A549 (cell line): Measurements from ENCODE around the gene TMPRSS11E.

ENCODE experiments used
- CHD2 ChIP-seq: fragments of 150-350 bp; IDR thresholded peaks from 2 replicates; pipeline ENCODE4 v1.6.1; 2014; ENCODE audit warnings: low read length; ENCODE audit not compliant: partially characterized antibody
- CHD4 ChIP-seq: fragments of 200-600 bp; sonication (generic); IDR thresholded peaks from 2 replicates; pipeline ENCODE4 v1.6.1; 2016; ENCODE audit warnings: antibody characterized with exemption, mild to moderate bottlenecking, borderline replicate concordance
- ESRRA ChIP-seq: fragments of 150-350 bp; IDR thresholded peaks from 2 replicates; pipeline ENCODE4 v1.6.1; 2014; ENCODE audit warnings: mild to moderate bottlenecking, low read length, borderline replicate concordance
- JUN ChIP-seq, 2 experiments: fragments of >200 bp; sonication (Bioruptor Twin); formaldehyde crosslinking; IDR thresholded peaks; 2 replicates in 1 of 2; 3 replicates in 1 of 2; pipeline ENCODE4 v1.6.1; 2016 to 2017
- KDM1A ChIP-seq: fragments of 200-600 bp; sonication (generic); IDR thresholded peaks from 2 replicates; pipeline ENCODE4 v1.6.1; 2016; ENCODE audit warnings: low read depth, mild to moderate bottlenecking
- MAFK ChIP-seq: fragments of 450-650 bp; IDR thresholded peaks from 2 replicates; pipeline ENCODE4 v1.6.1; 2014; ENCODE audit not compliant: partially characterized antibody
- TF ChIP-seq, protein P1 (sequence below): fragments of >200 bp; sonication (Bioruptor Twin); formaldehyde crosslinking; IDR thresholded peaks from 3 replicates; pipeline ENCODE4 v1.5.1; 2016
- TF ChIP-seq, protein P2 (sequence below): fragments of 450-650 bp; IDR thresholded peaks from 2 replicates; pipeline ENCODE4 v1.6.1; 2014; ENCODE audit warnings: antibody characterized with exemption
- TF ChIP-seq, protein P3 (sequence below): fragments of 200-600 bp; sonication (generic); IDR thresholded peaks from 2 replicates; pipeline ENCODE4 v1.6.1; 2016; ENCODE audit warnings: antibody characterized with exemption, mild to moderate bottlenecking, moderate library complexity

DNA sequence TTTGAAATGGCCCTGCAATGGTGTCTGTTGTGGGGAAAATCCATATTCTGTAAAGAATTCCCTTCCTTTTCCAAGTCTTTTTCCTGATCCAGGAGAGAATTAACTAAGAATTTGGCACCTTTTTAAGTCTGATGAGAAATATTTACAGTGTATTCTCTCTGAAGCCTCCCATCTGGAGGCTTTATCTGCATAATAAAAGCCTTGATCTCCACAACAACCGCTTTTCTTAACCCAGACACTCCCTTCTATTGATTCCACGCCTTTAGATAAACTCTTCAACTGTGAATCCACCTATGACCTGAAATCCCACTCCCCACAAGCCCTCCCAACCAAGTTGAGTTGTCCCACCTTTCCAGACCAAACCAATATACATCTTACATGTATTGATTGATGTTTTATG lies 43.1 kb upstream of the TMPRSS11E start:
- TF ChIP-seq, protein P1, sequence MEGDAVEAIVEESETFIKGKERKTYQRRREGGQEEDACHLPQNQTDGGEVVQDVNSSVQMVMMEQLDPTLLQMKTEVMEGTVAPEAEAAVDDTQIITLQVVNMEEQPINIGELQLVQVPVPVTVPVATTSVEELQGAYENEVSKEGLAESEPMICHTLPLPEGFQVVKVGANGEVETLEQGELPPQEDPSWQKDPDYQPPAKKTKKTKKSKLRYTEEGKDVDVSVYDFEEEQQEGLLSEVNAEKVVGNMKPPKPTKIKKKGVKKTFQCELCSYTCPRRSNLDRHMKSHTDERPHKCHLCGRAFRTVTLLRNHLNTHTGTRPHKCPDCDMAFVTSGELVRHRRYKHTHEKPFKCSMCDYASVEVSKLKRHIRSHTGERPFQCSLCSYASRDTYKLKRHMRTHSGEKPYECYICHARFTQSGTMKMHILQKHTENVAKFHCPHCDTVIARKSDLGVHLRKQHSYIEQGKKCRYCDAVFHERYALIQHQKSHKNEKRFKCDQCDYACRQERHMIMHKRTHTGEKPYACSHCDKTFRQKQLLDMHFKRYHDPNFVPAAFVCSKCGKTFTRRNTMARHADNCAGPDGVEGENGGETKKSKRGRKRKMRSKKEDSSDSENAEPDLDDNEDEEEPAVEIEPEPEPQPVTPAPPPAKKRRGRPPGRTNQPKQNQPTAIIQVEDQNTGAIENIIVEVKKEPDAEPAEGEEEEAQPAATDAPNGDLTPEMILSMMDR: no peak
- TF ChIP-seq, protein P2, sequence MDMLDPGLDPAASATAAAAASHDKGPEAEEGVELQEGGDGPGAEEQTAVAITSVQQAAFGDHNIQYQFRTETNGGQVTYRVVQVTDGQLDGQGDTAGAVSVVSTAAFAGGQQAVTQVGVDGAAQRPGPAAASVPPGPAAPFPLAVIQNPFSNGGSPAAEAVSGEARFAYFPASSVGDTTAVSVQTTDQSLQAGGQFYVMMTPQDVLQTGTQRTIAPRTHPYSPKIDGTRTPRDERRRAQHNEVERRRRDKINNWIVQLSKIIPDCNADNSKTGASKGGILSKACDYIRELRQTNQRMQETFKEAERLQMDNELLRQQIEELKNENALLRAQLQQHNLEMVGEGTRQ: no peak
- TF ChIP-seq, protein P3, sequence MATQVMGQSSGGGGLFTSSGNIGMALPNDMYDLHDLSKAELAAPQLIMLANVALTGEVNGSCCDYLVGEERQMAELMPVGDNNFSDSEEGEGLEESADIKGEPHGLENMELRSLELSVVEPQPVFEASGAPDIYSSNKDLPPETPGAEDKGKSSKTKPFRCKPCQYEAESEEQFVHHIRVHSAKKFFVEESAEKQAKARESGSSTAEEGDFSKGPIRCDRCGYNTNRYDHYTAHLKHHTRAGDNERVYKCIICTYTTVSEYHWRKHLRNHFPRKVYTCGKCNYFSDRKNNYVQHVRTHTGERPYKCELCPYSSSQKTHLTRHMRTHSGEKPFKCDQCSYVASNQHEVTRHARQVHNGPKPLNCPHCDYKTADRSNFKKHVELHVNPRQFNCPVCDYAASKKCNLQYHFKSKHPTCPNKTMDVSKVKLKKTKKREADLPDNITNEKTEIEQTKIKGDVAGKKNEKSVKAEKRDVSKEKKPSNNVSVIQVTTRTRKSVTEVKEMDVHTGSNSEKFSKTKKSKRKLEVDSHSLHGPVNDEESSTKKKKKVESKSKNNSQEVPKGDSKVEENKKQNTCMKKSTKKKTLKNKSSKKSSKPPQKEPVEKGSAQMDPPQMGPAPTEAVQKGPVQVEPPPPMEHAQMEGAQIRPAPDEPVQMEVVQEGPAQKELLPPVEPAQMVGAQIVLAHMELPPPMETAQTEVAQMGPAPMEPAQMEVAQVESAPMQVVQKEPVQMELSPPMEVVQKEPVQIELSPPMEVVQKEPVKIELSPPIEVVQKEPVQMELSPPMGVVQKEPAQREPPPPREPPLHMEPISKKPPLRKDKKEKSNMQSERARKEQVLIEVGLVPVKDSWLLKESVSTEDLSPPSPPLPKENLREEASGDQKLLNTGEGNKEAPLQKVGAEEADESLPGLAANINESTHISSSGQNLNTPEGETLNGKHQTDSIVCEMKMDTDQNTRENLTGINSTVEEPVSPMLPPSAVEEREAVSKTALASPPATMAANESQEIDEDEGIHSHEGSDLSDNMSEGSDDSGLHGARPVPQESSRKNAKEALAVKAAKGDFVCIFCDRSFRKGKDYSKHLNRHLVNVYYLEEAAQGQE: no peak
- no peak for TF ChIP-seq CHD4
- TF ChIP-seq ESRRA: no peak
- TF ChIP-seq KDM1A: no peak
- no peak for TF ChIP-seq MAFK
- TF ChIP-seq JUN (IDR thresholded peaks at IDR 0.05): no peak
- TF ChIP-seq CHD2: no peak
